ENCODE data around the gene FRRS1. TPM values are rescaled to one million over a fixed set of nuclear protein-coding genes. Genes with fewer than 3 reads are reported as not detected.

FRRS1 gene
- total and polyA plus RNA-seq, 12 donors = 0.81 to 26.8 (median 16.5) TPM

GRCh38 chr1:99673315-99673714, 93.1 kb downstream of the FRRS1 start:
- H3K9me3 ChIP-seq (replicated peaks in 1 of 3) = no peaks in the 10 kb centered on the region
- peak overlapping the region in 3 of 5 donors; percentile 64 to 77 (median 72) for H3K27ac ChIP-seq
- no peak for DNase-seq
- WGBS, 4 donors = 78 to 87% (median 82%) methylated on average over 4 to 5 of the region's 5 CpGs
- peaks cover 0 to 8% of the 10 kb centered on the region in 2 donors for H3K36me3 ChIP-seq (replicated peaks in 1 of 2)
- intact Hi-C loops (cut with DNase I) = no loop called here
- TF ChIP-seq CTCF (IDR thresholded peaks at IDR 0.05) = no peak
- no peak overlapping the region for H3K4me3 ChIP-seq
- H3K4me1 ChIP-seq (replicated peaks in 1 of 2) = peaks cover 37 to 63% of the 10 kb centered on the region in 2 donors
- H3K27me3 ChIP-seq = no peaks in the 10 kb centered on the region

GRCh38 chr1:99672530-99673213, 93.8 kb downstream of the FRRS1 start:
- H3K27me3 ChIP-seq = no peaks in the 10 kb centered on the region
- H3K36me3 ChIP-seq (replicated peaks in 1 of 2) = peaks cover 0 to 14% of the 10 kb centered on the region in 2 donors
- DNase-seq = peak; percentile 53 to 86 (median 80)
- intact Hi-C loops (cut with DNase I) = no loop called here
- H3K4me3 ChIP-seq = no peak overlapping the region
- TF ChIP-seq POLR2A (IDR thresholded peaks at IDR 0.05) (peak in 1 of 2 donors; percentile 50), CTCF (IDR thresholded peaks at IDR 0.05) (no peak)
- H3K27ac ChIP-seq = peak overlapping the region; percentile 46 to 77 (median 64)
- H3K4me1 ChIP-seq (replicated peaks in 1 of 2) = peaks cover 37 to 63% of the 10 kb centered on the region in 2 donors
- 22 to 33% (median 27%) methylated on average over 6 of the region's 6 CpGs for WGBS, 4 donors
- H3K9me3 ChIP-seq (replicated peaks in 1 of 3) = no peaks in the 10 kb centered on the region

- Histone ChIP-seq H3K4me3 (no peak overlapping the region), H3K27me3 (no peaks in the 10 kb centered on the region), H3K27ac (peak overlapping the region; percentile 32 to 77 (median 64)), H3K4me1 (replicated peaks in 1 of 2) (peaks cover 34 to 60% of the 10 kb centered on the region in 2 donors), H3K36me3 (replicated peaks in 1 of 2) (peaks cover 0 to 18% of the 10 kb centered on the region in 2 donors), H3K9me3 (replicated peaks in 1 of 3) (no peaks in the 10 kb centered on the region)
- TF ChIP-seq POLR2A (IDR thresholded peaks at IDR 0.05) (no peak), CTCF (IDR thresholded peaks at IDR 0.05) (no peak)
- intact Hi-C loops (cut with DNase I) = no loop called here
- no peak for DNase-seq
- 60 to 71% (median 62%) methylated on average over 4 of the region's 4 CpGs for WGBS, 4 donors
Observed at GRCh38 chr1:99672038-99672437, 94.4 kb downstream of the FRRS1 start.

GRCh38 chr1:99670583-99670982, 95.9 kb downstream of the FRRS1 start:
- Histone ChIP-seq H3K27ac (peak overlapping the region in 3 of 5 donors; percentile 64 to 72 (median 69)), H3K4me1 (replicated peaks in 1 of 2) (peaks cover 31 to 58% of the 10 kb centered on the region in 2 donors), H3K36me3 (replicated peaks in 1 of 2) (peaks cover 0 to 18% of the 10 kb centered on the region in 2 donors), H3K4me3 (no peak overlapping the region), H3K9me3 (replicated peaks in 1 of 3) (no peaks in the 10 kb centered on the region), H3K27me3 (no peaks in the 10 kb centered on the region)
- 34 to 45% (median 41%) methylated on average over 1 of the region's 1 CpG for WGBS, 4 donors
- intact Hi-C loops (cut with DNase I) = no loop called here
- no peak for DNase-seq
- TF ChIP-seq CTCF (IDR thresholded peaks at IDR 0.05) (no peak), POLR2A (IDR thresholded peaks at IDR 0.05) (no peak)

Data from adrenal gland (tissue), 12 donors.